ENCODE results near the gene ME3. TPM values are rescaled to one million over a fixed set of nuclear protein-coding genes. Genes with fewer than 3 reads are reported as not detected.
A peak's percentile ranks its signal among the peaks of the same experiment; 100 is the strongest.
"Not testable (repeated sequence)": the region's sequence is repeated elsewhere in the genome, so short reads cannot be mapped to it uniquely, and the experiment has no call there.

The ME3 gene
- total and polyA plus RNA-seq, 2 donors (not counting 1 experiment from before 2014, with no cell fraction given), result 8.8 to 50.7 TPM

GRCh38 chr11:86660088-86660487, 12.3 kb downstream of the ME3 start:
- Histone ChIP-seq H3K9ac (ENCODE audit: insufficient read depth, low read length) (no peak overlapping the region), H3K27ac (ENCODE audit: insufficient read depth, low read length) (no peak overlapping the region), H4K20me1 (ENCODE audit: control insufficient read depth, extremely low read depth, insufficient read depth, low read length) (no peaks in the 10 kb centered on the region), H3K4me3 (replicated peaks in 1 of 4; ENCODE audit: control extremely low read depth in 1 of 4, insufficient read depth in 1 of 4, low read depth in 3 of 4, low read length in 4 of 4) (no peak overlapping the region), H3K79me2 (ENCODE audit: control insufficient read depth, insufficient read depth, low read length) (no peaks in the 10 kb centered on the region), H2AFZ (ENCODE audit: low read length) (no peak overlapping the region), H3K27me3 (ENCODE audit: control insufficient read depth, insufficient read depth, low read length) (no peaks in the 10 kb centered on the region), H3K36me3 (ENCODE audit: control insufficient read depth, insufficient read depth, low read length) (no peaks in the 10 kb centered on the region), H3K4me1 (ENCODE audit: control insufficient read depth, extremely low read depth, insufficient read depth, low read length) (peaks cover 2% of the 10 kb centered on the region), H3K9me3 (ENCODE audit: control insufficient read depth, insufficient read depth, low read depth, low read length) (no peaks in the 10 kb centered on the region), H3K4me2 (ENCODE audit: extremely low read depth, insufficient read depth, low read length) (no peak overlapping the region)
- TF ChIP-seq EZH2 (IDR thresholded peaks at IDR 0.05; ENCODE audit: low read length, missing control alignments) (no peak), CTCF (conservative IDR thresholded peaks at IDR 0.05 in 1 of 2, IDR thresholded peaks at IDR 0.05 in 1 of 2; ENCODE audit: low read depth in 1 of 2, low read length in 2 of 2) (no peak)
- peak; percentile 74 to 84 for DNase-seq (ENCODE audit: low read depth in 2 of 2)

GRCh38 chr11:86658534-86658933, 13.9 kb downstream of the ME3 start:
- DNase-seq (ENCODE audit: low read depth in 2 of 2), result no peak
- Histone ChIP-seq H3K4me3 (replicated peaks in 1 of 4; ENCODE audit: control extremely low read depth in 1 of 4, insufficient read depth in 1 of 4, low read depth in 3 of 4, low read length in 4 of 4) (no peak overlapping the region), H3K79me2 (ENCODE audit: control insufficient read depth, insufficient read depth, low read length) (no peaks in the 10 kb centered on the region), H3K4me1 (ENCODE audit: control insufficient read depth, extremely low read depth, insufficient read depth, low read length) (peaks cover 2% of the 10 kb centered on the region), H3K4me2 (ENCODE audit: extremely low read depth, insufficient read depth, low read length) (no peak overlapping the region), H4K20me1 (ENCODE audit: control insufficient read depth, extremely low read depth, insufficient read depth, low read length) (no peaks in the 10 kb centered on the region), H3K9me3 (ENCODE audit: control insufficient read depth, insufficient read depth, low read depth, low read length) (no peaks in the 10 kb centered on the region), H3K27me3 (ENCODE audit: control insufficient read depth, insufficient read depth, low read length) (no peaks in the 10 kb centered on the region), H3K36me3 (ENCODE audit: control insufficient read depth, insufficient read depth, low read length) (no peaks in the 10 kb centered on the region), H2AFZ (ENCODE audit: low read length) (no peak overlapping the region), H3K27ac (ENCODE audit: insufficient read depth, low read length) (no peak overlapping the region), H3K9ac (ENCODE audit: insufficient read depth, low read length) (no peak overlapping the region)
- TF ChIP-seq EZH2 (IDR thresholded peaks at IDR 0.05; ENCODE audit: low read length, missing control alignments) (no peak), CTCF (conservative IDR thresholded peaks at IDR 0.05 in 1 of 2, IDR thresholded peaks at IDR 0.05 in 1 of 2; ENCODE audit: low read depth in 1 of 2, low read length in 2 of 2) (no peak)

- H3K9me3 ChIP-seq (ENCODE audit: control insufficient read depth, insufficient read depth, low read depth, low read length); DNase-seq (ENCODE audit: low read depth in 2 of 2); H2AFZ ChIP-seq (ENCODE audit: low read length); H3K4me3 ChIP-seq (replicated peaks in 1 of 4; ENCODE audit: control extremely low read depth in 1 of 4, insufficient read depth in 1 of 4, low read depth in 3 of 4, low read length in 4 of 4); H4K20me1 ChIP-seq (ENCODE audit: control insufficient read depth, extremely low read depth, insufficient read depth, low read length); H3K9ac ChIP-seq (ENCODE audit: insufficient read depth, low read length); H3K79me2 ChIP-seq (ENCODE audit: control insufficient read depth, insufficient read depth, low read length); H3K4me1 ChIP-seq (ENCODE audit: control insufficient read depth, extremely low read depth, insufficient read depth, low read length); H3K36me3 ChIP-seq (ENCODE audit: control insufficient read depth, insufficient read depth, low read length); H3K4me2 ChIP-seq (ENCODE audit: extremely low read depth, insufficient read depth, low read length); H3K27me3 ChIP-seq (ENCODE audit: control insufficient read depth, insufficient read depth, low read length); H3K27ac ChIP-seq (ENCODE audit: insufficient read depth, low read length): not testable (repeated sequence)
These were observed 27.2 kb downstream of the ME3 start for GRCh38 chr11:86645212-86645611.

All from fibroblast of lung (primary cell).